GM18519 (cell line): ENCODE results near the gene MIXL1.
"Not testable (repeated sequence)": the region's sequence is repeated elsewhere in the genome, so short reads cannot be mapped to it uniquely, and the experiment has no call there.

Experiments
- ATAC-seq: cut with Tn5 transposase; IDR thresholded peaks from one replicate; pipeline ENCODE4 v1.9.1; 2021; ENCODE audit warnings: mild to moderate bottlenecking, moderate library complexity; ENCODE audit not compliant: unreplicated experiment, low FRiP score

Gene MIXL1

GRCh38 chr1:226223157-226223785, at the start of gene MIXL1:
TSS of gene MIXL1 (plus strand) at chr1:226223664. CDS start at chr1:226223682, 18 bp downstream.
- peak; percentile 22 for ATAC-seq

GRCh38 chr1:226176870-226177269, 46.6 kb upstream of the MIXL1 start:
- no peak for ATAC-seq

DNA sequence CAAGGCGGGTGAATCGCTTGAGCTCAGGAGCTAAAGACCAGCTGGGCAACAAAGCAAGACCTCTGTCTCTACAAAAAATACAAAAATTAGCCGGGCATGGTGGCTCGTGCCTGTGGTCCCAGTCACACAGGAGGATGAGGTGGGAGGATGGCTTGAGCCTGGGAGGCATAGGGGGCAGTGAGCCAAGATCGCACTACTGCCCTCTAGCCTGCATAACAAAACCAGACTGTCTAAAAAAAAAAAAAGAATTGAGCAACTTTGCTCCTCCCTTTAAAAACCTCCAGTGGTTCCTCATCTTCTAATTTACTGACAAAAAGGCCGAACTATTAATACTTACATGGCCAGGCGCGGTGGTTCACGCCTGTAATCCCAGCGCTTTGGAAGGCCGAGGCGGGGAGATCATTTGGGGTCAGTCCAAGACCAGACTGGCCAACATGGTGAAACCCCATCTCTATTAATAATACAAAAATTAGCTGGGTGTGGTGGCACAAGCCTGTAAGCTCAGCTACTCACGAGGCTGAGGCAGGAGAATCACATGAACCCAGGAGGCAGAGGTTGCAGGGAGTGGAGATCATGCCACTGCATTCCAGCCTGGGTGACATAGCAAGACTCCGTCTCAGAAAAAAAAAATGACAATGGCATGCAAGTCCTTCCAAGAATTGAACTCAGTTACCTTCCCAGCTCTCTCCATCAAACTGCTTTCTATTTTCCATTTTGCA, 41.3 kb upstream of the MIXL1 start:
- ATAC-seq = no peak

DNA sequence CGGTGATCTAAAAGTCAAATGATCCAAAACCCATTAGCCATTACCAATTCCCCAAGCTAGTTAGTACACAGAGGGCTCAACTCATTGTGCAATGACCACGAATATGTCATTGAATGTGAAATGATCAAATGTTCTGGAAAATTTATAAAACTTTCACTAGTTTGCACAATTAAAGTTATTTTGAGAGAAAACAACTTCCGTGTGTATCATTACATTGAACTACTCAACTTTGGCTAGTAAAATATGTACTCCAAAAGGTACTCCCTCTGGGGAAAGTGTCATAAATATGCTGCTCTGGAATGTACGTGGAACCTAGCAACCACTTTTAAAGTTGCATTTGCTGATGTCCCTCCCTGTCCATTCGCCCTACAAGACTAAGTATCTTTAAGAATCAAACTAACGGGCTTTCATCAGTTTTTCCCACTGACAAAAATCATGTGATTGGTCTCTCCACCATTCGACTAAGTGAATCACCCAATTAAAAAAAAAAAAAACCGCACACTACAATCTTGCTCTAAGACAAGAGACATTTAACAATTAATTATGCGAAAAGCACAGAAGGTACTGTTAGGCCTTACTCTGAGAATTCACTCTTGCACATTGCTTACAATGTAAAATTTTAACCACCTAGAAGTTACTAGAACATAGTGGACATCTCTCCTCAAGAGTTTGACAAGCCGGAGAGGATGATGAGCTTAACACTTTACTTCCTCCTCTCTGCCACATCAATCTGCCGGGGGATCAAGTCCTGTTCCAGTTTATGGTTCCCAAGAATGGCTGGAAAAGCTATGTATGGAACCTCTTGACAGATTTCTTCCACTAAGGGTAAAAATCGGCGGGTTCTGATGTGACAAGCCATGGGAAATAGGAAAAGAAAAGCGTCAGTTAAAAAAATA, 38.1 kb upstream of the MIXL1 start:
- ATAC-seq = no peak

GRCh38 chr1:226186124-226187018, 37.1 kb upstream of the MIXL1 start, which contains the start of gene ACBD3:
TSS of gene ACBD3 (minus strand) at chr1:226186741. CDS start at chr1:226186675, 66 bp downstream.
- ATAC-seq = peak; percentile 82

DNA sequence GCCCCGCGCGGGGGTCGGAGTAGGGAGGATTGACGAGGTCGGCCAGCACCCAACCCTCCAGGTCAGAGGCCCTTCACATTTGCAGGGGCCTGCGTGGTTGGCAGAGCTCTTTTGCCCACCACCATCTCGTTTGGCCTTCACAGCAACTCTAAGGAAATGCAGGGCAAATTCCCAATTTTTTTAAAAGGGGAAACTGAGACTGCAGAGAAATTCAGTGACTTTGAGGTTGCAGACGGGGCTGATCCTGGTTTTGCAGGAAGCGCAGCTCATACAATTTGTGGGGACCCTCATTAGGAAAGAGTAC, 36.5 kb upstream of the MIXL1 start:
- no peak for ATAC-seq

DNA sequence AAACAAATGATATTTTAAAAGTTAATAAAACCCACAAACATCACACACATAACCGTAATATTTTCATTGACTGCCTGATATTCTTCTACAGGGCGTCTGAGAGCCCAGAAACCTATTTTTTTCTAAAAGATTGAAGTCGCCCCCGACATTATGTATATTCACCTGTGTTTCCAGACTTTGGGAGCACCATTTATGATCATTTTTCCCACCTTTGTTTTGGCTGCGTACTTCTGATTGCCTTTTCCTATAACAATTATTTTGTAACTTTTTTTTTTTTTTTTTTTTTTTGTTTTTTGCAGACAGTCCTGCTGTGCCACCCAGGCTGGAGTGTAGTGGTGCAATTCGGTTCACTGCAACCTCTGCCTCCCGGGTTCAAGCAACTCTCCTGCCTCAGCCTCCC, 36.1 kb upstream of the MIXL1 start:
- ATAC-seq = no peak

- ATAC-seq = no peak
These were observed 28.3 kb upstream of the MIXL1 start for GRCh38 chr1:226195144-226195543.

- no peak for ATAC-seq
These were observed 23.5 kb upstream of the MIXL1 start for GRCh38 chr1:226199971-226200370.

DNA sequence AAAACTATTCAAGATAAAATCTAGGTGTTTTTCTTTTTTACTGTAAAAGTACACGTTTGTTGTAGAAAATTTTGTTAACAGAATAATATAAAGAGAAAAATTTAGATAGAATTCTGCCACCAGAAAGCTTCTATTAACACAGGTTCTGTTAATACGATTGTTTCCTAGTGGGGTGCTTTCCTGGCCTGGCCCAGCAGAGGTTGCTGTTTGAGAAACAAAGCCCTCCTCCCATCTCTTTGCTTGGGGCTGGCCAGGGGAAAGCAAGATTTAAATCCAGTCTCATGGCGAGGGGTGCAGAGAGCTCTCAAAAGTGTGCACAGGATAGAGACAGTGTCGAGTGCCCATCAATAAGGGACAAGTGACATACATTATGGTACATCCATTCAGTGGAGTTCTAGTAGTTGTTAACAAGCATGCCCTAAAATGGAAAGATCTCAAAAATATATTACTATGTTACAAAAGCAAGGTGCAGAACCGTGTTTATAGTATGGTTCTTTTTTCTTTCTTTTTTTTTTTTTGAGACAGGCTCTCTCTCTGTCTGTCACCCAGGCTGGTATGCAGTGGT, 22.4 kb upstream of the MIXL1 start:
- ATAC-seq = no peak

GRCh38 chr1:226202246-226202645, 21.2 kb upstream of the MIXL1 start:
- ATAC-seq = no peak

DNA sequence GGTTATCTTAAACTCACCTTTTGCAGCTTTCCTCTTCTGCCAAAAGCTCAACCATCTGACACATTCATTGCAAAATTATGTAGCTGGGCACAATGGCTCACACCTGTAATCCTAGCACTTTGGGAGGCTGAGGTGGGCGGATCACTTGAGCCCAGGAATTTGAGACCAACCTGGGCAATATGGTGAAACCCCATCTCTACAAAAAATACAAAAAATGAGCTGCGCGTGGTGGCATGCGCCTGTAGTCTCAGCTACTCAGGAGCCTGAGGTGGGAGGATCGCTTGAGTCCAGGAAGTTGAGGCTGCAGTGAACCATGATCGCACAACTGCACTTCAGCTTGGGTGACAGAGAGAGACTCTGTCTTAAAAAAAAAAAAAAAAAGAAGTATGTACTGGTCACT, 20.8 kb upstream of the MIXL1 start:
- ATAC-seq = not testable (repeated sequence)

- no peak for ATAC-seq
These were observed 20.2 kb upstream of the MIXL1 start for GRCh38 chr1:226203240-226203639.

DNA sequence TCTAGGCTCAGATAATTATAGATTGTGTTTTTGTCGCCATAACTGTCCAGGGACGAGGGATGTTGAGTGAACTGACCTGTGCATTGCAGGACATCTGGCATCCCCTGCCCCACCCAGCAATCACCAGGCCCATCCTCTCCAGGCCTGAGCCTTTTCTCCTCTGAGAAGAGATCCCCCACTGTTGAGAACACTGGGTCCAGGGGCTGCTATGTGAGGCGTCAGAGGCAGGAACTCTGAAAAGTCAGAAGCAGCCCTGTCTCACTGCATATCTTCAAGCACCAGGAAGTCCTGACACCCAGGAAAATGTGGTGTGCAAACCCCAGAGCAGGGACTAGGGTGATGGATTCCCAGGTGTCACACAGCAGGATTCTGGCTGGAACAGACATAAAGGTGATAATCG, 19.8 kb upstream of the MIXL1 start:
- ATAC-seq = no peak

GRCh38 chr1:226204198-226204597, 19.3 kb upstream of the MIXL1 start:
- ATAC-seq = no peak

GRCh38 chr1:226207048-226207447, 16.4 kb upstream of the MIXL1 start:
- no peak for ATAC-seq

DNA sequence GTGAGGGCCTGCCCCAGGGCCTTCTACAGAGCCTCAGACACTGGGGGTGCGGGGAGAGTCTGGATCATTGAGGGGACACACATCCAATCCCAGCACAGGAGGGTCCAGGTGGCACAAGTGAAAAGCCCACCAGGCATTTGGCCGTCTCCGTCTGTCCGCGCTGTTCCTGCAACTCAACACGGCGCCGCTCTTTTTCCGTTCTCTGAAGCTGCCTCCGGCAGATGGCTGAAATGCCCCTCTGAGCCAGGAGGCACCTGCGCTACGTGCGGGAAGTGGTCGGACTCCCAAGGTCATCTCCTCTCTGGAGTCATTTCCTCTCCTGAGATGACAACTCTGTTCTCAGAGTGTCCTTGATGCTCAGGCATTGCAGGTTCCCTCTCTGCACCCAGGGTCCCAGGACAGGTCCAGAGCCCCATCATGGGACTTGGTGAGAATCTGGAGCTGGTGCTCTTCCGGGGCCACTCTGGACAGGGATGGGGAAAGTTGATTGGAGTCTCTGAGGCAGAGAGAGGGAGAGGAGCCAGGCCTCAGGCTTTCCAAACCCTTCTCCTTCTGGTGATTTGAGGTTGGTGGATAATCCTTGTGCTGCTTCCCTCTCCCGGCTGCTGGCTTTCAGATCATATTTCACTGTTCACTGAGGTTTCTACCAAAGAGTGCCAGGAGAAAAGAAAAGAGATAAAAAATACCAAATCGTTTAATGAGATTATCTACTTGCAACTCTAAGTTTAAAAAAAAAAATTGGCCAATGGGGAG, 14.0 kb upstream of the MIXL1 start:
- no peak for ATAC-seq

- ATAC-seq = no peak
These were observed 12.8 kb upstream of the MIXL1 start for GRCh38 chr1:226210571-226211176.
